GM23338 (cell line): ENCODE measurements around the gene COMP. TPM values are rescaled to one million over a fixed set of nuclear protein-coding genes. Genes with fewer than 3 reads are reported as not detected.

Experiments used
- ATAC-seq: fragments of 200-7000 bp; cut with Tn5 transposase; 3 replicates; pipeline ENCODE4 v1.9.1; 2020
- DNase-seq: peaks from one replicate; pipeline ENCODE4 v3.0.0-alpha.2; 2015; ENCODE audit warnings: low spot score
- H2AFZ ChIP-seq: fragments of 200-600 bp; sonication (generic); 2 replicates; pipeline ENCODE4 v1.8.0; 2016; ENCODE audit warnings: antibody characterized with exemption, mild to moderate bottlenecking, moderate library complexity
- H3F3A ChIP-seq: fragments of 200-600 bp; sonication (generic); replicated peaks from 2 replicates; pipeline ENCODE4 v1.8.0; 2017; ENCODE audit warnings: antibody characterized with exemption, mixed run types, low read depth
- H3K27ac ChIP-seq: fragments of 200-600 bp; sonication (generic); 2 replicates; pipeline ENCODE4 v1.6.1; 2016; ENCODE audit warnings: low read depth
- H3K27me3 ChIP-seq: fragments of 200-600 bp; sonication (generic); 2 replicates; pipeline ENCODE4 v1.8.0; 2016; ENCODE audit warnings: mild to moderate bottlenecking, mixed run types, moderate library complexity; ENCODE audit not compliant: insufficient read depth
- H3K36me3 ChIP-seq: fragments of 200-600 bp; sonication (generic); 2 replicates; pipeline ENCODE4 v1.8.0; 2016; ENCODE audit warnings: mild to moderate bottlenecking; ENCODE audit not compliant: insufficient read depth
- H3K4me1 ChIP-seq: fragments of 200-600 bp; sonication (generic); 2 replicates; pipeline ENCODE4 v1.8.0; 2016; ENCODE audit warnings: mild to moderate bottlenecking, moderate library complexity; ENCODE audit not compliant: insufficient read depth
- H3K4me2 ChIP-seq: fragments of 200-600 bp; sonication (generic); 2 replicates; pipeline ENCODE4 v1.7.1; 2017; ENCODE audit warnings: mixed run types
- H3K4me3 ChIP-seq: fragments of 200-600 bp; sonication (generic); 2 replicates; pipeline ENCODE4 v1.6.1; 2016; ENCODE audit warnings: mixed run types
- H3K79me2 ChIP-seq: fragments of 200-600 bp; sonication (generic); replicated peaks from 2 replicates; pipeline ENCODE4 v1.8.0; 2017; ENCODE audit warnings: mild to moderate bottlenecking; ENCODE audit not compliant: insufficient read depth
- H3K9me2 ChIP-seq: fragments of 200-600 bp; sonication (generic); 2 replicates; pipeline ENCODE4 v1.8.0; 2017; ENCODE audit not compliant: insufficient read depth
- H4K20me1 ChIP-seq: fragments of 200-600 bp; sonication (generic); replicated peaks from 2 replicates; pipeline ENCODE4 v1.8.0; 2017; ENCODE audit warnings: mild to moderate bottlenecking; ENCODE audit not compliant: insufficient read depth
- H3K27ac Mint-ChIP-seq: 2 replicates; pipeline ENCODE4 v1.8.0; 2020; ENCODE audit warnings: inconsistent platforms, mild to moderate bottlenecking, moderate library complexity, mixed read lengths
- H3K27me3 Mint-ChIP-seq: 3 replicates; pipeline ENCODE4 v1.8.0; 2022; ENCODE audit warnings: low read depth, mild to moderate bottlenecking, moderate library complexity, mixed read lengths, inconsistent platforms; ENCODE audit not compliant: insufficient read depth, poor library complexity
- H3K36me3 Mint-ChIP-seq: 3 replicates; pipeline ENCODE4 v1.8.0; 2021; ENCODE audit warnings: low read depth, mild to moderate bottlenecking, inconsistent platforms, moderate library complexity, mixed read lengths
- H3K4me1 Mint-ChIP-seq: 3 replicates; pipeline ENCODE4 v1.8.0; 2020; ENCODE audit warnings: mild to moderate bottlenecking, inconsistent platforms, mixed read lengths
- H3K4me3 Mint-ChIP-seq: 3 replicates; pipeline ENCODE4 v1.8.0; 2021; ENCODE audit warnings: moderate library complexity, mild to moderate bottlenecking, inconsistent platforms, mixed read lengths
- H3K9me3 Mint-ChIP-seq: 3 replicates; pipeline ENCODE4 v1.8.0; 2020; ENCODE audit warnings: moderate library complexity, mild to moderate bottlenecking, inconsistent platforms, mixed read lengths
- CREB1 ChIP-seq: fragments of 250-450 bp; sonication (Bioruptor Pico); IDR thresholded peaks from 2 replicates; pipeline ENCODE4 v1.5.0; 2020; ENCODE audit warnings: low read depth, mild to moderate bottlenecking, moderate library complexity
- EZH2 ChIP-seq: fragments of 200-600 bp; sonication (generic); IDR thresholded peaks from one replicate; pipeline ENCODE4 v1.8.0; 2017; ENCODE audit warnings: antibody characterized with exemption, mild to moderate bottlenecking, low read depth; ENCODE audit not compliant: unreplicated experiment
- JUNB ChIP-seq: IDR thresholded peaks from one replicate; pipeline ENCODE4 v1.6.1; 2016; ENCODE audit warnings: antibody characterized with exemption; ENCODE audit not compliant: unreplicated experiment
- NANOG ChIP-seq: IDR thresholded peaks from 2 replicates; pipeline ENCODE4 v1.6.1; 2016; ENCODE audit warnings: antibody characterized with exemption, borderline replicate concordance
- POLR2AphosphoS5 ChIP-seq: IDR thresholded peaks from 2 replicates; pipeline ENCODE4 v1.6.1; 2016; ENCODE audit warnings: antibody characterized with exemption, low read depth
- STAT1 ChIP-seq: IDR thresholded peaks from one replicate; pipeline ENCODE4 v1.6.1; 2016; ENCODE audit warnings: antibody characterized with exemption; ENCODE audit not compliant: unreplicated experiment
- ZNF114 ChIP-seq: fragments of 250-450 bp; sonication (Bioruptor Pico); IDR thresholded peaks from 2 replicates; pipeline ENCODE4 v1.5.0; 2020; ENCODE audit warnings: mild to moderate bottlenecking, moderate library complexity
- ZNF331 ChIP-seq: fragments of 250-450 bp; sonication (Bioruptor Pico); IDR thresholded peaks from 2 replicates; pipeline ENCODE4 v1.5.0; 2020; ENCODE audit warnings: low read depth, mild to moderate bottlenecking, moderate library complexity
- polyA plus RNA-seq: library from polyadenylated mRNA; unstranded; fragments of >200 nt; fragmentation: Nextera tagmentation; extraction: Ambion mirVana; gene quantifications from 2 replicates; pipeline ENCODE4 v1.2.1, GENCODE V29; 2016
- total RNA-seq: library from RNA; depleted of rRNA; stranded (reverse); fragments of >200 nt; shearing (Covaris generic); gene quantifications from 2 replicates; pipeline ENCODE4 v1.2.3, GENCODE V29; 2014
- TF ChIP-seq, protein P1 (sequence below): fragments of 250-450 bp; sonication (Bioruptor Pico); IDR thresholded peaks from 2 replicates; pipeline ENCODE4 v1.5.0; 2020; ENCODE audit warnings: mild to moderate bottlenecking, moderate library complexity
- TF ChIP-seq, protein P2 (sequence below), 2 experiments: fragments of 200-600 bp in 1 of 2; sonication (generic) in 1 of 2; conservative IDR thresholded peaks; 2 replicates each; pipeline versions ENCODE4 v1.5.1 to v1.6.1; 2016 to 2017; ENCODE audit warnings: antibody characterized with exemption in 2 of 2, low read depth in 2 of 2, mild to moderate bottlenecking in 2 of 2, moderate library complexity in 1 of 2
- TF ChIP-seq, protein P3 (sequence below): IDR thresholded peaks from one replicate; pipeline ENCODE4 v1.6.1; 2018; ENCODE audit warnings: antibody characterized with exemption; ENCODE audit not compliant: unreplicated experiment

COMP gene
- total and polyA plus RNA-seq, 2 experiments from 2014 or later, result 0.58 to 0.63 TPM

DNA sequence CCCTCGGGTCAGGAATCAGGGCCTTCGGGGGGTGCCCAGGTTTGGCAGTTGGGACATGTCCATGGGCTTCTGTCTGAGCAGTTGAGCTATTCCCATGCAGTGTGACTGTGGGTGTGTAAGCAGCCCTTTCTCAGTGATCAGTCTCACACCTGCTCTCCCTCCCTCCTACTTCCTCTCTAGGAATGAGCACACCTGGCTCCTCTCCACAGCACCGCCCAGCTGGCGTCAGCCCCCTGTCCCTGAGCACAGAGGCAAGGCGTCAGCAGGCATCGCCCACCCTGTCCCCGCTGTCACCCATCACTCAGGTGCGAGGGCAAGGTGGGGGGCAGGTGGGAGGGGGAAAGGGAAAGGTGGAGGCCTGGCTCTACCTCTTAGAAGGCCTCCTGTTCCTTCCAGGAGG, 25.9 kb downstream of the COMP start:
- H3K4me3 Mint-ChIP-seq, result no peak overlapping the region
- no peak overlapping the region for H2AFZ ChIP-seq
- no peaks in the 10 kb centered on the region for H3K9me3 Mint-ChIP-seq
- peaks cover 64% of the 10 kb centered on the region for H3K27me3 ChIP-seq
- no peaks in the 10 kb centered on the region for H3K9me2 ChIP-seq
- DNase-seq (no peak), ATAC-seq (no peak)
- H3K27me3 Mint-ChIP-seq, result peaks cover 37% of the 10 kb centered on the region
- H3K36me3 Mint-ChIP-seq, result no peaks in the 10 kb centered on the region
- H3K4me2 ChIP-seq, result no peak overlapping the region
- TF ChIP-seq STAT1, result no peak
- TF ChIP-seq ZNF331 (CRISPR knock-in tag), result no peak
- TF ChIP-seq ZNF114 (CRISPR knock-in tag), result no peak
- no peak for TF ChIP-seq EZH2
- TF ChIP-seq, protein P1, sequence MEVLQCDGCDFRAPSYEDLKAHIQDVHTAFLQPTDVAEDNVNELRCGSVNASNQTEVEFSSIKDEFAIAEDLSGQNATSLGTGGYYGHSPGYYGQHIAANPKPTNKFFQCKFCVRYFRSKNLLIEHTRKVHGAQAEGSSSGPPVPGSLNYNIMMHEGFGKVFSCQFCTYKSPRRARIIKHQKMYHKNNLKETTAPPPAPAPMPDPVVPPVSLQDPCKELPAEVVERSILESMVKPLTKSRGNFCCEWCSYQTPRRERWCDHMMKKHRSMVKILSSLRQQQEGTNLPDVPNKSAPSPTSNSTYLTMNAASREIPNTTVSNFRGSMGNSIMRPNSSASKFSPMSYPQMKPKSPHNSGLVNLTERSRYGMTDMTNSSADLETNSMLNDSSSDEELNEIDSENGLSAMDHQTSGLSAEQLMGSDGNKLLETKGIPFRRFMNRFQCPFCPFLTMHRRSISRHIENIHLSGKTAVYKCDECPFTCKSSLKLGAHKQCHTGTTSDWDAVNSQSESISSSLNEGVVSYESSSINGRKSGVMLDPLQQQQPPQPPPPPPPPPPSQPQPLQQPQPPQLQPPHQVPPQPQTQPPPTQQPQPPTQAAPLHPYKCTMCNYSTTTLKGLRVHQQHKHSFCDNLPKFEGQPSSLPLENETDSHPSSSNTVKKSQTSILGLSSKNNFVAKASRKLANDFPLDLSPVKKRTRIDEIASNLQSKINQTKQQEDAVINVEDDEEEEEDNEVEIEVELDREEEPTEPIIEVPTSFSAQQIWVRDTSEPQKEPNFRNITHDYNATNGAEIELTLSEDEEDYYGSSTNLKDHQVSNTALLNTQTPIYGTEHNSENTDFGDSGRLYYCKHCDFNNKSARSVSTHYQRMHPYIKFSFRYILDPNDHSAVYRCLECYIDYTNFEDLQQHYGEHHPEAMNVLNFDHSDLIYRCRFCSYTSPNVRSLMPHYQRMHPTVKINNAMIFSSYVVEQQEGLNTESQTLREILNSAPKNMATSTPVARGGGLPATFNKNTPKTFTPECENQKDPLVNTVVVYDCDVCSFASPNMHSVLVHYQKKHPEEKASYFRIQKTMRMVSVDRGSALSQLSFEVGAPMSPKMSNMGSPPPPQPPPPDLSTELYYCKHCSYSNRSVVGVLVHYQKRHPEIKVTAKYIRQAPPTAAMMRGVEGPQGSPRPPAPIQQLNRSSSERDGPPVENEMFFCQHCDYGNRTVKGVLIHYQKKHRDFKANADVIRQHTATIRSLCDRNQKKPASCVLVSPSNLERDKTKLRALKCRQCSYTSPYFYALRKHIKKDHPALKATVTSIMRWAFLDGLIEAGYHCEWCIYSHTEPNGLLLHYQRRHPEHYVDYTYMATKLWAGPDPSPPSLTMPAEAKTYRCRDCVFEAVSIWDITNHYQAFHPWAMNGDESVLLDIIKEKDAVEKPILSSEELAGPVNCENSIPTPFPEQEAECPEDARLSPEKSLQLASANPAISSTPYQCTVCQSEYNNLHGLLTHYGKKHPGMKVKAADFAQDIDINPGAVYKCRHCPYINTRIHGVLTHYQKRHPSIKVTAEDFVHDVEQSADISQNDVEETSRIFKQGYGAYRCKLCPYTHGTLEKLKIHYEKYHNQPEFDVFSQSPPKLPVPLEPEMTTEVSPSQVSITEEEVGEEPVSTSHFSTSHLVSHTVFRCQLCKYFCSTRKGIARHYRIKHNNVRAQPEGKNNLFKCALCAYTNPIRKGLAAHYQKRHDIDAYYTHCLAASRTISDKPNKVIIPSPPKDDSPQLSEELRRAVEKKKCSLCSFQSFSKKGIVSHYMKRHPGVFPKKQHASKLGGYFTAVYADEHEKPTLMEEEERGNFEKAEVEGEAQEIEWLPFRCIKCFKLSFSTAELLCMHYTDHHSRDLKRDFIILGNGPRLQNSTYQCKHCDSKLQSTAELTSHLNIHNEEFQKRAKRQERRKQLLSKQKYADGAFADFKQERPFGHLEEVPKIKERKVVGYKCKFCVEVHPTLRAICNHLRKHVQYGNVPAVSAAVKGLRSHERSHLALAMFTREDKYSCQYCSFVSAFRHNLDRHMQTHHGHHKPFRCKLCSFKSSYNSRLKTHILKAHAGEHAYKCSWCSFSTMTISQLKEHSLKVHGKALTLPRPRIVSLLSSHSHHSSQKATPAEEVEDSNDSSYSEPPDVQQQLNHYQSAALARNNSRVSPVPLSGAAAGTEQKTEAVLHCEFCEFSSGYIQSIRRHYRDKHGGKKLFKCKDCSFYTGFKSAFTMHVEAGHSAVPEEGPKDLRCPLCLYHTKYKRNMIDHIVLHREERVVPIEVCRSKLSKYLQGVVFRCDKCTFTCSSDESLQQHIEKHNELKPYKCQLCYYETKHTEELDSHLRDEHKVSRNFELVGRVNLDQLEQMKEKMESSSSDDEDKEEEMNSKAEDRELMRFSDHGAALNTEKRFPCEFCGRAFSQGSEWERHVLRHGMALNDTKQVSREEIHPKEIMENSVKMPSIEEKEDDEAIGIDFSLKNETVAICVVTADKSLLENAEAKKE (CRISPR knock-in tag), result no peak
- no peak for TF ChIP-seq NANOG
- no peak for TF ChIP-seq POLR2AphosphoS5
- no peak for TF ChIP-seq JUNB
- TF ChIP-seq, protein P2, sequence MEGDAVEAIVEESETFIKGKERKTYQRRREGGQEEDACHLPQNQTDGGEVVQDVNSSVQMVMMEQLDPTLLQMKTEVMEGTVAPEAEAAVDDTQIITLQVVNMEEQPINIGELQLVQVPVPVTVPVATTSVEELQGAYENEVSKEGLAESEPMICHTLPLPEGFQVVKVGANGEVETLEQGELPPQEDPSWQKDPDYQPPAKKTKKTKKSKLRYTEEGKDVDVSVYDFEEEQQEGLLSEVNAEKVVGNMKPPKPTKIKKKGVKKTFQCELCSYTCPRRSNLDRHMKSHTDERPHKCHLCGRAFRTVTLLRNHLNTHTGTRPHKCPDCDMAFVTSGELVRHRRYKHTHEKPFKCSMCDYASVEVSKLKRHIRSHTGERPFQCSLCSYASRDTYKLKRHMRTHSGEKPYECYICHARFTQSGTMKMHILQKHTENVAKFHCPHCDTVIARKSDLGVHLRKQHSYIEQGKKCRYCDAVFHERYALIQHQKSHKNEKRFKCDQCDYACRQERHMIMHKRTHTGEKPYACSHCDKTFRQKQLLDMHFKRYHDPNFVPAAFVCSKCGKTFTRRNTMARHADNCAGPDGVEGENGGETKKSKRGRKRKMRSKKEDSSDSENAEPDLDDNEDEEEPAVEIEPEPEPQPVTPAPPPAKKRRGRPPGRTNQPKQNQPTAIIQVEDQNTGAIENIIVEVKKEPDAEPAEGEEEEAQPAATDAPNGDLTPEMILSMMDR (conservative IDR thresholded peaks at IDR 0.05; ENCODE audit: low read depth in 2 of 2), result no peak
- TF ChIP-seq, protein P3, sequence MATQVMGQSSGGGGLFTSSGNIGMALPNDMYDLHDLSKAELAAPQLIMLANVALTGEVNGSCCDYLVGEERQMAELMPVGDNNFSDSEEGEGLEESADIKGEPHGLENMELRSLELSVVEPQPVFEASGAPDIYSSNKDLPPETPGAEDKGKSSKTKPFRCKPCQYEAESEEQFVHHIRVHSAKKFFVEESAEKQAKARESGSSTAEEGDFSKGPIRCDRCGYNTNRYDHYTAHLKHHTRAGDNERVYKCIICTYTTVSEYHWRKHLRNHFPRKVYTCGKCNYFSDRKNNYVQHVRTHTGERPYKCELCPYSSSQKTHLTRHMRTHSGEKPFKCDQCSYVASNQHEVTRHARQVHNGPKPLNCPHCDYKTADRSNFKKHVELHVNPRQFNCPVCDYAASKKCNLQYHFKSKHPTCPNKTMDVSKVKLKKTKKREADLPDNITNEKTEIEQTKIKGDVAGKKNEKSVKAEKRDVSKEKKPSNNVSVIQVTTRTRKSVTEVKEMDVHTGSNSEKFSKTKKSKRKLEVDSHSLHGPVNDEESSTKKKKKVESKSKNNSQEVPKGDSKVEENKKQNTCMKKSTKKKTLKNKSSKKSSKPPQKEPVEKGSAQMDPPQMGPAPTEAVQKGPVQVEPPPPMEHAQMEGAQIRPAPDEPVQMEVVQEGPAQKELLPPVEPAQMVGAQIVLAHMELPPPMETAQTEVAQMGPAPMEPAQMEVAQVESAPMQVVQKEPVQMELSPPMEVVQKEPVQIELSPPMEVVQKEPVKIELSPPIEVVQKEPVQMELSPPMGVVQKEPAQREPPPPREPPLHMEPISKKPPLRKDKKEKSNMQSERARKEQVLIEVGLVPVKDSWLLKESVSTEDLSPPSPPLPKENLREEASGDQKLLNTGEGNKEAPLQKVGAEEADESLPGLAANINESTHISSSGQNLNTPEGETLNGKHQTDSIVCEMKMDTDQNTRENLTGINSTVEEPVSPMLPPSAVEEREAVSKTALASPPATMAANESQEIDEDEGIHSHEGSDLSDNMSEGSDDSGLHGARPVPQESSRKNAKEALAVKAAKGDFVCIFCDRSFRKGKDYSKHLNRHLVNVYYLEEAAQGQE, result no peak
- no peak for TF ChIP-seq CREB1 (CRISPR knock-in tag)
- H3K4me3 ChIP-seq, result no peak overlapping the region
- H3F3A ChIP-seq, result 0 out of 2 replicates have a peak, but pooled peaks cover 3% of the 10 kb centered on the region
- H3K79me2 ChIP-seq, result no peaks in the 10 kb centered on the region
- H3K27ac Mint-ChIP-seq, result no peak overlapping the region
- no peak overlapping the region for H3K27ac ChIP-seq
- no peaks in the 10 kb centered on the region for H3K36me3 ChIP-seq
- no peaks in the 10 kb centered on the region for H3K4me1 ChIP-seq
- H3K4me1 Mint-ChIP-seq, result peaks cover 6% of the 10 kb centered on the region; the same call in 1 of the 3 replicates
- peaks cover 8% of the 10 kb centered on the region for H4K20me1 ChIP-seq
